Keratinocyte (primary cell): ENCODE results near the gene PRKCH.

Experiments used
- CTCF ChIP-seq, 3 experiments: IDR thresholded peaks in 1 of 3; conservative IDR thresholded peaks in 1 of 3; optimal IDR thresholded peaks in 1 of 3; 2 replicates in 2 of 3; 3 replicates in 1 of 3; pipeline versions ENCODE3 to v1.5.1; 2011; ENCODE audit warnings: low read length in 3 of 3, mild to moderate bottlenecking in 3 of 3, moderate library complexity in 2 of 3, control low read depth in 1 of 3, inconsistent platforms in 1 of 3; ENCODE audit not compliant: insufficient read depth in 2 of 3; ENCODE audit errors: extremely low read depth in 1 of 3
- EZH2 ChIP-seq: IDR thresholded peaks from one replicate; pipeline ENCODE4 v1.6.1; 2012; ENCODE audit warnings: inconsistent platforms, mild to moderate bottlenecking, low read length, moderate library complexity

GRCh38 chr14:61329478-61330051 lies 8.2 kb downstream of the PRKCH start:
- TF ChIP-seq CTCF (optimal IDR thresholded peaks at IDR 0.05 in 1 of 3, IDR thresholded peaks at IDR 0.05 in 1 of 3, conservative IDR thresholded peaks at IDR 0.05 in 1 of 3; ENCODE audit: extremely low read depth in 1 of 3, insufficient read depth in 2 of 3, low read length in 3 of 3) (no peak), EZH2 (no peak)
